BJ (cell line): Measurements from ENCODE around the gene GABRB2. TPM values are rescaled to one million over a fixed set of nuclear protein-coding genes. Genes with fewer than 3 reads are reported as not detected.

Experiments used
- CTCF ChIA-PET: fragments of 350-600 bp; formaldehyde crosslinking; extraction: SDS; loops from one replicate; lab custom pipeline; 2021; ENCODE audit warnings: antibody characterized with exemption, inconsistent platforms; lab: Yijun Ruan, JAX
- POLR2A ChIA-PET: fragments of 300-600 bp; sonication (Branson Sonifier 250); formaldehyde crosslinking; extraction: SDS; loops from one replicate; lab custom pipeline; 2021; ENCODE audit warnings: antibody characterized with exemption; lab: Charles Lee
- DNase-seq: peaks from one replicate; pipeline ENCODE4 v3.0.0-alpha.2; 2011; ENCODE audit warnings: low read depth
- H3K27me3 ChIP-seq: 2 replicates; pipeline ENCODE4 v1.6.0; 2011; ENCODE audit warnings: low read length; ENCODE audit not compliant: control insufficient read depth, insufficient read depth
- H3K36me3 ChIP-seq: 2 replicates; pipeline ENCODE4 v1.5.1; 2011; ENCODE audit warnings: low read length; ENCODE audit not compliant: control insufficient read depth, insufficient read depth
- H3K4me3 ChIP-seq: 2 replicates; pipeline ENCODE4 v1.5.1; 2011; ENCODE audit warnings: low read depth, mild to moderate bottlenecking, control low read depth, low read length
- CTCF ChIP-seq: IDR thresholded peaks from 2 replicates; pipeline ENCODE4 v1.5.1; 2011; ENCODE audit warnings: low read depth, mild to moderate bottlenecking, control low read depth, inconsistent platforms, low read length, moderate library complexity; ENCODE audit not compliant: insufficient read depth
- polyA plus RNA-seq: library from polyadenylated mRNA; depleted of rRNA; stranded (reverse); fragments of >200 nt; gene quantifications from 2 replicates; pipeline ENCODE4 v1.2.3, GENCODE V29; 2011

Gene GABRB2
- polyA plus RNA-seq, 1 experiment = not detected

GRCh38 chr5:161387121-161387520 lies 159.4 kb downstream of the GABRB2 start:
- ChIA-PET CTCF (no interaction called here), POLR2A (no interaction called here)
- no peak for TF ChIP-seq CTCF

GRCh38 chr5:161385027-161385426 lies 161.5 kb downstream of the GABRB2 start:
- Histone ChIP-seq H3K27me3 (no peaks in the 10 kb centered on the region), H3K4me3 (no peak overlapping the region), H3K36me3 (no peaks in the 10 kb centered on the region)
- POLR2A ChIA-PET = no interaction called here
- no peak for DNase-seq
- no peak for TF ChIP-seq CTCF
- CTCF ChIA-PET = no interaction called here

More at GRCh38 chr5:161387121-161387520, 159.4 kb downstream of the GABRB2 start:
- Histone ChIP-seq H3K27me3 (no peaks in the 10 kb centered on the region), H3K4me3 (no peak overlapping the region), H3K36me3 (no peaks in the 10 kb centered on the region)
- no peak for DNase-seq

- DNase-seq = no peak
- ChIA-PET CTCF (no interaction called here), POLR2A (no interaction called here)
- no peaks in the 10 kb centered on the region for H3K36me3 ChIP-seq
- H3K27me3 ChIP-seq = no peaks in the 10 kb centered on the region
- no peak for TF ChIP-seq CTCF
- no peak overlapping the region for H3K4me3 ChIP-seq
Observed at GRCh38 chr5:161382685-161383084, 163.8 kb downstream of the GABRB2 start.

GRCh38 chr5:161380486-161380885 lies 166.0 kb downstream of the GABRB2 start:
- no peak overlapping the region for H3K4me3 ChIP-seq
- CTCF ChIA-PET = interaction anchor here (0.6 kb wide), 2 partner anchors 11 to 254 kb away, joined by 3 read pairs; no protein-coding TSS in a partner anchor
- TF ChIP-seq CTCF = no peak
- no peak for DNase-seq
- POLR2A ChIA-PET = no interaction called here
- H3K27me3 ChIP-seq = no peaks in the 10 kb centered on the region
- H3K36me3 ChIP-seq = no peaks in the 10 kb centered on the region

GRCh38 chr5:161378701-161379100 lies 167.8 kb downstream of the GABRB2 start:
- CTCF ChIA-PET = no interaction called here
- H3K27me3 ChIP-seq = no peaks in the 10 kb centered on the region
- no peak for TF ChIP-seq CTCF
- DNase-seq = no peak
- H3K4me3 ChIP-seq = no peak overlapping the region
- H3K36me3 ChIP-seq = no peaks in the 10 kb centered on the region
- POLR2A ChIA-PET = no interaction called here
